GM10847 (cell line): Measurements from ENCODE around the gene RASA4B.
"Not testable (repeated sequence)": the region's sequence is repeated elsewhere in the genome, so short reads cannot be mapped to it uniquely, and the experiment has no call there.

Experiments used
- POLR2A ChIP-seq: IDR thresholded peaks from 2 replicates; pipeline ENCODE4 v1.6.1; 2011; ENCODE audit not compliant: insufficient read length; ENCODE audit errors: extremely low read depth

Gene RASA4B

GRCh38 chr7:102517550-102518147 is at the start of gene RASA4B:
Gene RASA4B (minus strand): TSS chr7:102517777. CDS start chr7:102517710, 67 bp downstream.
- not testable (repeated sequence) for TF ChIP-seq POLR2A

- not testable (repeated sequence) for TF ChIP-seq POLR2A
These were observed 33.3 kb upstream of the RASA4B start, which contains the start of gene SPDYE2 for GRCh38 chr7:102550808-102551422. Gene SPDYE2 (plus strand): TSS chr7:102551226. CDS start chr7:102553256, 2,030 bp downstream.

GRCh38 chr7:102543596-102543995 is 26.0 kb upstream of the RASA4B start, which contains the start of gene UPK3BL2:
Gene UPK3BL2 (minus strand): TSS chr7:102543696. CDS start chr7:102543636, 60 bp downstream.
- TF ChIP-seq POLR2A, result not testable (repeated sequence)

GRCh38 chr7:102478314-102479208 is 39.0 kb downstream of the RASA4B start, which contains the start of gene POLR2J:
Gene POLR2J (minus strand): TSS chr7:102478922. CDS start chr7:102478860, 62 bp downstream.
- TF ChIP-seq POLR2A, result not testable (repeated sequence)

- TF ChIP-seq POLR2A, result no peak
These were observed 44.1 kb downstream of the RASA4B start for GRCh38 chr7:102473271-102473991.

- TF ChIP-seq POLR2A, result no peak
These were observed 45.2 kb downstream of the RASA4B start for GRCh38 chr7:102472126-102473041.

- no peak for TF ChIP-seq POLR2A
These were observed 45.8 kb downstream of the RASA4B start for GRCh38 chr7:102471791-102472125.

- TF ChIP-seq POLR2A, result no peak
These were observed 47.4 kb downstream of the RASA4B start for GRCh38 chr7:102469972-102470825.

GRCh38 chr7:102469351-102469971 is 48.1 kb downstream of the RASA4B start:
- no peak for TF ChIP-seq POLR2A

GRCh38 chr7:102468478-102469350 is 48.9 kb downstream of the RASA4B start:
- TF ChIP-seq POLR2A, result no peak

GRCh38 chr7:102467581-102468477 is 49.7 kb downstream of the RASA4B start:
- TF ChIP-seq POLR2A, result no peak

- TF ChIP-seq POLR2A, result no peak
These were observed 51.5 kb downstream of the RASA4B start for GRCh38 chr7:102466097-102466496.
